Measurements from ENCODE around the gene IGSF21. TPM values are rescaled to one million over a fixed set of nuclear protein-coding genes. Genes with fewer than 3 reads are reported as not detected.

The IGSF21 gene
- total RNA-seq, 2 donors from 2014 or later, result 0.37 to 0.40 TPM

DNA sequence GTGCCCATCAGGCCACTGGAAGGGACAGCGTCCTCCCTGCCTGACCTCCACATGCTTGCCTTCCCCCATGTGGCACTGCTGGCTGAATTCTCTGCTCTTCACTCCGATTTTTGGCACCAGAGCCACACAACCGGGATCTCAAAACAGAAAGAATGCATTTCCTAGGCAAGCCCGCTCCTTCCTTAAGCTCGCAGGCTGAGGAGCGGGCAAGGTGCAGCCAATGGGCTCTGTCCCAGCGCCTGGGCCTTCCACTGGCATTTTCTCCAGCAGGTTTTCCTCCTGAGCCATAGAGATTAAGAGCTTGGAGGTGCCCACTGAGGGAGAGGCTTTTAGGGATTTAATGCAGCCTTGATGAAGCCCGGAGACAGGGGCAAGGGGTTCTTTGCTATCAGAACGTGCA, 158.0 kb downstream of the IGSF21 start:
- TF ChIP-seq, protein P1, sequence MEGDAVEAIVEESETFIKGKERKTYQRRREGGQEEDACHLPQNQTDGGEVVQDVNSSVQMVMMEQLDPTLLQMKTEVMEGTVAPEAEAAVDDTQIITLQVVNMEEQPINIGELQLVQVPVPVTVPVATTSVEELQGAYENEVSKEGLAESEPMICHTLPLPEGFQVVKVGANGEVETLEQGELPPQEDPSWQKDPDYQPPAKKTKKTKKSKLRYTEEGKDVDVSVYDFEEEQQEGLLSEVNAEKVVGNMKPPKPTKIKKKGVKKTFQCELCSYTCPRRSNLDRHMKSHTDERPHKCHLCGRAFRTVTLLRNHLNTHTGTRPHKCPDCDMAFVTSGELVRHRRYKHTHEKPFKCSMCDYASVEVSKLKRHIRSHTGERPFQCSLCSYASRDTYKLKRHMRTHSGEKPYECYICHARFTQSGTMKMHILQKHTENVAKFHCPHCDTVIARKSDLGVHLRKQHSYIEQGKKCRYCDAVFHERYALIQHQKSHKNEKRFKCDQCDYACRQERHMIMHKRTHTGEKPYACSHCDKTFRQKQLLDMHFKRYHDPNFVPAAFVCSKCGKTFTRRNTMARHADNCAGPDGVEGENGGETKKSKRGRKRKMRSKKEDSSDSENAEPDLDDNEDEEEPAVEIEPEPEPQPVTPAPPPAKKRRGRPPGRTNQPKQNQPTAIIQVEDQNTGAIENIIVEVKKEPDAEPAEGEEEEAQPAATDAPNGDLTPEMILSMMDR (IDR thresholded peaks at IDR 0.05), result no peak
- Histone ChIP-seq H3K9ac (ENCODE audit: low read depth in 2 of 2, low read length in 2 of 2) (no peak overlapping the region), H3K4me1 (no peaks in the 10 kb centered on the region), H3K9me3 (no peaks in the 10 kb centered on the region), H3K27me3 (no peaks in the 10 kb centered on the region), H3K27ac (no peak overlapping the region), H3K4me3 (no peak overlapping the region), H3K36me3 (no peaks in the 10 kb centered on the region)
- intact Hi-C loops (cut with DNase I), result no loop called here
- no peak for DNase-seq

DNA sequence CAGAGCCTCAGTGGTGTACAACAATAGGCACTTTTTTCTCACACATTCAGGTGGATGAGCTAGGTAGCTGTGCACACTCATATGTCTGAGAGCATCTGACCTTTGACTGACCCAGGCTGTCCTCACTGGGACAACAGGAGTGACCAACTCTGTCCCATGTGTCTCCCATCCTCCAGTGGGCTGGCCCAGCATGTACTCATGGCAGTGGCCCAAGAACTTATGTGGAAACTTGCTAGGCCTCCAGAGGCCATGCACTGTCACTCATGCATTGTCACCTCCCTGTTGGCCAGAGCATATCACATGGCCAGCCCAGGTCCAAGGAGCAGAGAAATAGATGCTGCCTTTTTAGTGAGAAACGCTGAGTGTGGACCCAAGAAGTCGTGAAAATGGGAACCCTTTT, 158.8 kb downstream of the IGSF21 start:
- Histone ChIP-seq H3K36me3 (no peaks in the 10 kb centered on the region), H3K9ac (ENCODE audit: low read depth in 2 of 2, low read length in 2 of 2) (no peak overlapping the region), H3K27me3 (no peaks in the 10 kb centered on the region), H3K4me1 (no peaks in the 10 kb centered on the region), H3K27ac (no peak overlapping the region), H3K9me3 (no peaks in the 10 kb centered on the region), H3K4me3 (no peak overlapping the region)
- intact Hi-C loops (cut with DNase I), result no loop called here
- no peak for DNase-seq
- TF ChIP-seq, protein P1 (IDR thresholded peaks at IDR 0.05), result no peak

- intact Hi-C loops (cut with DNase I), result no loop called here
- no peaks in the 10 kb centered on the region for H3K36me3 ChIP-seq
- H3K9ac ChIP-seq (ENCODE audit: low read depth in 2 of 2, low read length in 2 of 2), result no peak overlapping the region
- H3K4me3 ChIP-seq, result no peak overlapping the region
- TF ChIP-seq, protein P1 (IDR thresholded peaks at IDR 0.05), result no peak
- H3K27me3 ChIP-seq, result no peaks in the 10 kb centered on the region
- H3K9me3 ChIP-seq, result no peaks in the 10 kb centered on the region
- no peak for DNase-seq
- no peak overlapping the region for H3K27ac ChIP-seq
- no peaks in the 10 kb centered on the region for H3K4me1 ChIP-seq
Observed at GRCh38 chr1:18271336-18271735, 163.7 kb downstream of the IGSF21 start.

DNA sequence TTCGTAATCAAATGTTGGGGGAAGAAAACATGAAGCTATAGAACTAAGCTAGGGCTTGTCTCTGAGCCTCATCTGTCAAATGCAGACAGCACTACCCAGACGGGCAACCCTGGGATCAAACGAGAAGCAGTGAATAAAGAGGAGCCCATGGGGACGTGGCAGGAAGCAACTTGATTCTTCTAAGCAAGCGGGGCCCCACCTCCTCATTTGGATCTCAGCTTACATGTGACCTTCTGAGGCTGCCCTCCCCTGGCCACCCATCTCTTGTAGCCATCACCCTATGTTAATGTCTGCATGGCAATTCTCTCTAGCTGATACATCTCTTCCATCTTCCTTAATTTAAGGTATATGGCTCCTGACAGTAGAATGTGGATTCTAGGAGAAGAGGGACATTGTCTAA, 171.3 kb downstream of the IGSF21 start:
- no peak for DNase-seq
- Histone ChIP-seq H3K4me1 (no peaks in the 10 kb centered on the region), H3K27ac (no peak overlapping the region), H3K9me3 (no peaks in the 10 kb centered on the region), H3K27me3 (no peaks in the 10 kb centered on the region), H3K4me3 (no peak overlapping the region), H3K9ac (ENCODE audit: low read depth in 2 of 2, low read length in 2 of 2) (no peak overlapping the region), H3K36me3 (no peaks in the 10 kb centered on the region)
- TF ChIP-seq, protein P1 (IDR thresholded peaks at IDR 0.05), result no peak
- intact Hi-C loops (cut with DNase I), result no loop called here

- no peaks in the 10 kb centered on the region for H3K27me3 ChIP-seq
- H3K27ac ChIP-seq, result no peak overlapping the region
- H3K36me3 ChIP-seq, result no peaks in the 10 kb centered on the region
- H3K9ac ChIP-seq (ENCODE audit: low read depth in 2 of 2, low read length in 2 of 2), result no peak overlapping the region
- no peaks in the 10 kb centered on the region for H3K4me1 ChIP-seq
- no peak overlapping the region for H3K4me3 ChIP-seq
- no peak for DNase-seq
- TF ChIP-seq, protein P1 (IDR thresholded peaks at IDR 0.05), result no peak
- H3K9me3 ChIP-seq, result no peaks in the 10 kb centered on the region
- intact Hi-C loops (cut with DNase I), result no loop called here
Observed at GRCh38 chr1:18279351-18280074, 171.9 kb downstream of the IGSF21 start.
